ENCODE measurements around the gene TMA16. TPM values are rescaled to one million over a fixed set of nuclear protein-coding genes. Genes with fewer than 3 reads are reported as not detected.

TMA16 gene
- total RNA-seq, 6 donors from 2014 or later, result 11.3 to 25.2 (median 17.7) TPM

GRCh38 chr4:163563592-163563991, 69.1 kb downstream of the TMA16 start:
- WGBS, 2 donors, result 88 to 94% methylated on average over 6 of the region's 6 CpGs
- ATAC-seq (ENCODE audit: low FRiP score in 2 of 2), result no peak
- peaks cover 1 to 8% (median 7%) of the 10 kb centered on the region in 4 donors for H3K4me1 ChIP-seq
- H3K4me3 ChIP-seq, result no peak overlapping the region
- H3K27me3 ChIP-seq, result no peaks in the 10 kb centered on the region
- TF ChIP-seq EP300 (IDR thresholded peaks at IDR 0.05), result no peak
- TF ChIP-seq POLR2A (IDR thresholded peaks at IDR 0.05), result no peak
- no peak for TF ChIP-seq POLR2AphosphoS5 (IDR thresholded peaks at IDR 0.05)
- no peak for TF ChIP-seq CTCF (IDR thresholded peaks at IDR 0.05)
- DNase-seq, result no peak
- no peaks in the 10 kb centered on the region for H3K36me3 ChIP-seq
- no peaks in the 10 kb centered on the region for H3K9me3 ChIP-seq
- H3K27ac ChIP-seq, result no peak overlapping the region

- 87 to 93% methylated on average over 2 of the region's 2 CpGs for WGBS, 2 donors
- Histone ChIP-seq H3K36me3 (no peaks in the 10 kb centered on the region), H3K4me1 (peaks cover 0 to 5% (median 3%) of the 10 kb centered on the region in 4 donors), H3K9me3 (no peaks in the 10 kb centered on the region), H3K4me3 (no peak overlapping the region), H3K27me3 (no peaks in the 10 kb centered on the region), H3K27ac (no peak overlapping the region)
- no peak for TF ChIP-seq CTCF (IDR thresholded peaks at IDR 0.05)
- no peak for ATAC-seq (ENCODE audit: low FRiP score in 2 of 2)
- DNase-seq, result no peak
These were observed 69.8 kb downstream of the TMA16 start for GRCh38 chr4:163564221-163564720.

- H3K27me3 ChIP-seq, result no peaks in the 10 kb centered on the region
- no peak for TF ChIP-seq POLR2AphosphoS5 (IDR thresholded peaks at IDR 0.05)
- TF ChIP-seq EP300 (IDR thresholded peaks at IDR 0.05), result no peak
- TF ChIP-seq POLR2A (IDR thresholded peaks at IDR 0.05), result no peak
- TF ChIP-seq CTCF (IDR thresholded peaks at IDR 0.05), result no peak
- no peaks in the 10 kb centered on the region for H3K4me1 ChIP-seq
- no peaks in the 10 kb centered on the region for H3K36me3 ChIP-seq
- ATAC-seq (ENCODE audit: low FRiP score in 2 of 2), result no peak
- H3K27ac ChIP-seq, result no peak overlapping the region
- no peaks in the 10 kb centered on the region for H3K9me3 ChIP-seq
- H3K4me3 ChIP-seq, result no peak overlapping the region
- 53 to 58% methylated on average over 5 of the region's 5 CpGs for WGBS, 2 donors
- no peak for DNase-seq
These were observed 71.0 kb downstream of the TMA16 start for GRCh38 chr4:163565226-163566135.

GRCh38 chr4:163566257-163566796, 71.8 kb downstream of the TMA16 start:
- Histone ChIP-seq H3K27me3 (no peaks in the 10 kb centered on the region), H3K4me3 (no peak overlapping the region), H3K27ac (no peak overlapping the region), H3K4me1 (no peaks in the 10 kb centered on the region), H3K36me3 (no peaks in the 10 kb centered on the region), H3K9me3 (no peaks in the 10 kb centered on the region)
- DNase-seq (no peak), ATAC-seq (ENCODE audit: low FRiP score in 2 of 2) (no peak)
- no peak for TF ChIP-seq CTCF (IDR thresholded peaks at IDR 0.05)
- no peak for TF ChIP-seq POLR2AphosphoS5 (IDR thresholded peaks at IDR 0.05)
- TF ChIP-seq EP300 (IDR thresholded peaks at IDR 0.05), result no peak
- no peak for TF ChIP-seq POLR2A (IDR thresholded peaks at IDR 0.05)
- 68 to 88% methylated on average over 4 of the region's 4 CpGs for WGBS, 2 donors

All from upper lobe of left lung (tissue), 6 donors.